DMS153 (cell line): ENCODE results near the gene CMTM4.
"Not testable (repeated sequence)": the region's sequence is repeated elsewhere in the genome, so short reads cannot be mapped to it uniquely, and the experiment has no call there.

Experiments used
- DNase-seq: peaks from one replicate; lab custom pipeline; 2025; lab: John Stamatoyannopoulos, UW

The CMTM4 gene

DNA sequence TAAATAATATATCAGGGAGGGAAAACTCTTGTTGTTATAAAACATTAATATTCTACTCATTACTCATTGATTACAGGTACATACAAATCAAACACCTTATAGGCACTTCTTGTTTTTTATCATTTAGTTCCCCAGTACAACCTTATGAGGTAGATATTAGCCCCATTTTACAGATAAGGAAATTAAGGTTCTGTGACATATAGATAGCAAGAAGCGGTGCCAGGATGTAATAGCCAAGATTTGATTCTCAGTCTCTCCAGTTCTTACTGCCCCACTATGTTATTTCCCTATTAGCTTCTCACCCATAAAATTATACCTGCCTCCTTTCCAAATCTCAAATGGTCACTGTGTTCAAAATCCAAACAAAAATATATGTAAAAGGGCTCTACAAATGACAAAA lies 55.2 kb downstream of the CMTM4 start:
- no peak for DNase-seq

DNA sequence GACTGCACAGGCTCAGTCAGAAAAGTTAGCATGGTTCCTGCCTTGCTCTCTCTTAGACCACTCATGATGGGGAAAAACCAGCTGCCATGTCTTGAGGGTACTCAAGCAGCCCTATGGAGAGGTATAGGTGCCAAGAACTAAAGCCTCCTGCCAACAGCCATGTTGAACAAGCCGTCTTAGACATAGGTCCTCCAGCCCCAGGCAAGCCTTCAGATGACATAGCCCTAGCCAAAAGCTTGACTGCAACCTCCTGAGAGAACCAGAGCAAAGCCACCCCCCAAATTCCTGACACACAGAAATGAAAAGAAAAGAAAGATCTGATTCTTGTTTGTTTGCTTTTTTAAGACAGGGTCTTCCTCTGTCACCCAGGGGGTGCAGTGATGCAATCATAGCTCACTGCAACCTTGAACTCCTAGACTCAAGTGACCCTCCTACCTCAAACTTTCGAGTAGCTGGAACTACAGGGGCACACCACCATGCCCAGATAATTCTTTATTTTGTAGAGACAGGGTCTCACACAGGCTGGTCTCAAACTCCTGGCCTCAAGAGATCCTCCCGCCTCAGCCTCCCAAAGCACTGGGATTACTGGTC lies 55.7 kb downstream of the CMTM4 start:
- DNase-seq = no peak

DNA sequence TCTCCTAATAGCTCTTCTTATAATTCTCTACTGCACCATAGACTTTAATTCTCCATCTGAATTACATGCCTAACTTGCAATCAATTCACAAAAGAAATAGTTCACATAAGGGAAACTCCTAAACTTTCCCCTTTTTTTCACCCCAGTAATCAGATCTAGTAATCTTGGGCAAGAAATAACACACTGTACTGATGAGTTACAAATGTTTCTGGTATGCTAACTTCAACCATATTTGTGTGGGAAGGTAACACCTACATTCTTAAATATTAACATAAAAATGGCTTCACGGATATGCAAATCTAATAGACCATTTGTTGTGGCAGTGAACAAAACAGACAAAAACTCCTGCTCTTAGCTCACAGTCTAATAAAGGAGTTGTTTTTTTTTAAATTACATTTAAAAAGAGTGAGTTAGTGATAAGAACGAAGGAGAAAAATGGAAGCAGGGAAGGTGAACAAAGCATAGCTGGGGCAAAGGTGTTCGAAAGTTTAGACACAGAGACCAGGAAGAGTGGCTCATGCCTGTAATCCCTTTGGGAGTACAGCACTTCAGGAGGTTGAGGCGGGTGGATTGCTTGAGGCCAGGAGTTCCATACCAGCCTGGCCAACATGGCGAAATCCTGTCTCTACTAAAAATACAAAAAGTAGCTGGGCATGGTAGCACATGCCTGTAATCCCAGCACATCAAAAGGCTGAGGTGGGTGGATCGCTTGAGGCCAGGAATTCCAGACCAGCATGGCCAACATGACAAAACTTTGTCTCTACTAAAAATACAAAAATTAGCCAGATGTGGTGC lies 57.3 kb downstream of the CMTM4 start:
- no peak for DNase-seq

DNA sequence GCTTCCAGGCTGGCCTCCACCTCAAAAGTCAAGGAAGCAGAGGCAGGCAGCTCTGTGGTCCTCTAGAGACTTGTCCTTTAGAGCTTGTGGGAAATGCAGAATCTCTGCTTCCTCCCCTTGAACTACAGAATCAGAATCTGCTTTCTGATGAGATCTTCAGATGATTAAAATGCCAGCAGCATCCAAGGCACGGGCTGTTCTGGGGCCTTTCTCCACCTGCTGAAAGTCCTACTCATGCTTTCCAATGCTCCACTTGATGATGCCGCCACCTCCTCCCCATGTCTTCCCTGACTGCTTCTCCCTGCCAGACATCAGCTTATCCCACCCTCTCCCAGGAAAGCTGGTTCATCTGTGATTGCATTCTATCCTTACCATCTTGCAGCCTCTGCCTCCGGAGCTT lies 58.7 kb downstream of the CMTM4 start:
- DNase-seq = no peak

DNA sequence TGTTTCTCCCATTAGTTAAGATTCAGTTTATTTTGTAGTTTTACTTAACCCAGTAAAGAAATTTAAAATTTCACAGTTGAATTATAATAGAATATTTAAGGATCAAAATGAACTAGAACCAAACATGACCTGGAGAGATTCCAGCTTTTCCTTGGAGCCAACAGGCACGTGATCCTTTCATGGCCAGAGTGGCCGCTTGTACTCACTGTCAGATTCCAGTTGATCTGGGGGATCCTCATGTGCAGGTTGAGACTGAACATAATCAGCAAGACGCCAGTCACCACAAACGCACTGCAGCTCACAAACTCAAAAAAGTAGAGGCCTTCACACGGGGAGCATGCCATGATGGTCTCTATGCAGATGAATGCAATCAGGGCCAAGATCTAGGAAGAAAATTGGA lies 60.3 kb downstream of the CMTM4 start:
- DNase-seq = no peak

DNA sequence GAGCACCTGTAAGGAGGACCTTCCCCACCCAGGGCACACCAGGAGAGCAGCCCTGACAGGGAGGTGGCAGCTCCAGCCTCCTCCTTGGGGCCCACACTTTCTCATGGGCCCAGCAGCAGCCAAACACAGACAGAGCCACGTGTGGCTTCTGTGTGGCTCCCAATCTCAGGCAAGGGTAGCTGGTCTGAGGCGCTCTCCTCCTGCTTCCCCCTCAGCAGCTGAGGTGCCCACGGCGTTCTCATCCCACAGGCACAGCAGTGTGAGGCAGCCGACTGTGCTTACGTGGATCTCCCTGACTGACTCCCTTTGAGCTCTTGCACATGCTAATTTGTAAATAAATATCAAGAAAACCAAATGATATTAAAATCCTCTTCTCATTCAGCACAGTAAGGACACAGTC lies 61.1 kb downstream of the CMTM4 start:
- no peak for DNase-seq

DNA sequence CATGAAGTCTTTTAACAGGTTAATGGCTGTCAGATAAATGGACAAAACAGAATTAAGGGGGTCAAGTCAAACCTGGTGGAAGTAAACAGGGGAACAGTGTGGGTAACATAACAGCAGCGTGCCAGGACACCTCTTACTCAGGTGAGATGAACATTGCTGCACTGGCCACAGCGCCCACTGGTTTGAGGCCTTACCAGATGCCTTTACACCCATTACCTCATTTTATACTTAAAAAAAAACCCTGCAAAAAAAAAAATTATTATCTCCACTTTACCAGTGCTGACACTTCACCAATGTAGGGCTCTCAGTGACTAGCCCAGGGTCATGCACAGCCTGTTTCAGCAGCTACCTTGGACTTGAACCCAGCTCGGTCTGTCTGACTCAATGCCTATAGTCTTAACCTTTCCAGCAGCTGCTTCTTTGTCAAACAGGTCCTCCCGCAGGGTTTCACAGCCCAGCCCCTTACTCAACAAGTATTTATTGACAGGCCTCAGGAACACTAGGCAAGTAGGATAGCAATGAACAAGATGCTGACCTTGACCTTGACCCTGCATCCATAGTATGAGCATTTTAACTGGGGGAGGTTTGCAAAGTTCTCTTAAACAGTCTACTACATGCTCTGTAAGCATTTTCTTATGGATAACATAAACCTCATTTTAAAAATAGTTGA lies 61.9 kb downstream of the CMTM4 start:
- no peak for DNase-seq

DNA sequence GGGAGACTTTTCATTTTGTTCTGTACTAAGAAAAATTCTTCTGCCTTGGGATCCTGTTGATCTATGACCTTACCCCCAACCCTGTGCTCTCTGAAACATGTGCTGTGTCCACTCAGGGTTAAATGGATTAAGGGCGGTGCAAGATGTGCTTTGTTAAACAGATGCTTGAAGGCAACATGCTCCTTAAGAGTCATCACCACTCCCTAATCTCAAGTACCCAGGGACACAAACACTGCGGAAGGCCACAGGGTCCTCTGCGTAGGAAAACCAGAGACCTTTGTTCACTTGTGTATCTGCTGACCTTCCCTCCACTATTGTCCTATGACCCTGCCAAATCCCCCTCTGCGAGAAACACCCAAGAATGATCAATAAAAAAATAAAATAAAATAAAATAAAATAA lies 65.0 kb downstream of the CMTM4 start:
- not testable (repeated sequence) for DNase-seq

DNA sequence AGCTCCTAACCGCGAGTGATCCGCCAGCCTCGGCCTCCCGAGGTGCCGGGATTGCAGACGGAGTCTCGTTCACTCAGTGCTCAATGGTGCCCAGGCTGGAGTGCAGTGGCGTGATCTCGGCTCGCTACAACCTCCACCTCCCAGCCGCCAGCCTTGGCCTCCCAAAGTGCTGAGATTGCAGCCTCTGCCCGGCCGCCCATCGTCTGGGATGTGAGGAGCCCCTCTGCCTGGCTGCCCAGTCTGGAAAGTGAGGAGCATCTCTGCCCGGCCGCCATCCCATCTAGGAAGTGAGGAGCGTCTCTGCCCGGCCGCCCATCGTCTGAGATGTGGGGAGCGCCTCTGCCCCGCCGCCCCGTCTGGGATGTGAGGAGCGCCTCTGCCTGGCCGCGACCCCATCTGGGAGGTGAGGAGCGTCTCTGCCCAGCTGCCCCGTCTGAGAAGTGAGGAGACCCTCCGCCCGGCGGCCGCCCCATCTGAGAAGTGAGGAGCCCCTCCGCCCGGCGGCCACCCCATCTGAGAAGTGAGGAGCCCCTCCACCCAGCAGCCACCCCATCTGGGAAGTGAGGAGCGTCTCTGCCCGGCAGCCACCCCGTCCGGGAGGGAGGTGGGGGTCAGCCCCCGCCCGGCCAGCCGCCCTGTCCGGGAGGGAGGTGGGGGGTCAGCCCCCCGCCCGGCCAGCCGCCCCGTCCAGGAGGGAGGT lies 65.8 kb downstream of the CMTM4 start:
- not testable (repeated sequence) for DNase-seq

DNA sequence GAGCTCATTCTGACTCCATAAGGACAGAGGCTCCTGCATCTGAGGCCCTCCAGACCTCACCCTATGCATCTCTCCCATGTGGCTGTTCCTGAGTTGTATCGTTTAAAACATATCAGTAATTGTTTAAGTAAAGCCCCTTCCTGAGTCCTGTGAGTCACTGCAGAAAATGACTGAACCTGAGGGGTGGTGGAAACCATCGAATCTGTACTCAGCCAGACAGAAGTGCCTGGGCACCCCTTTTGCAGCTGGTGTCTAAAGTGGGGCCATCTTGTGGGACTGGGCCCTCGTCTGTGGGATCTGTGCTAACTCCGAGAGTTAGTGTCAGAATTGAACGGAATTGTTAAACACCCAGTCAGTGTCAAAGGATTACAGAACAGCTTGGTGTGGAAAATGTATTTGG lies 66.7 kb downstream of the CMTM4 start:
- DNase-seq = no peak

DNA sequence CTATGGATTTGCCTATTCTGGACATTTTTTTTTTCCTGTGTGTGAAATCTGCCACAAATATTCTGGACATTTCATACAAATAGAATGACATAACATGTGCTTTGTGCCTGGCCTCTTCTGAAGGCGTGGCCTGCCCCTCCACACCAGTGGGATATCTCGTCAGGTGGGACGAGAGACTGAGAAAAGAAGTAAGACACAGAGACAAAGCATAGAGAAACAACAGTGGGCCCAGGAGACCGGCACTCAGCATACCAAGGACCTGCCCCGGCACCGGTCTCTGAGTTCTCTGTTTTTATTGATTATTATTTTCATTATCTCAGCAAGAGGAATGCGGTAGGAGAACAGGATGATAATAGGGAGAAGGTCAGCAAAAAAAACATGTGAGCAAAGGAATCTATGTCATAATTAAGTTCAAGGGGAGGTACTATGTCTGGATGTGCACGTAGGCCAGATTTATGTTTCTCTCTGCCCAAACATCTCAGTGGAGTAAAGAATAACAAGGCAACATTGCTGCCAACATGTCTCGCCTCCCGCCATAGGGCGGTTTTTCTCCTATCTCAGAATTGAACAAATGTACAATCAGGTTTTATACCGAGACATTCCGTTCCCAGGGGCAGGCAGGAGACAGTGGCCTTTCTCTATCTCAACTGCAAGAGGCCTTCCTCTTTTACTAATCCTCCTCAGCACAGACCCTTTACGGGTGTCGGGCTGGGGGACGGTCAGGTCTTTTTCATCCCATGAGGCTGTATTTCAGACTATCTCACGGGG lies 68.7 kb downstream of the CMTM4 start:
- DNase-seq = not testable (repeated sequence)

DNA sequence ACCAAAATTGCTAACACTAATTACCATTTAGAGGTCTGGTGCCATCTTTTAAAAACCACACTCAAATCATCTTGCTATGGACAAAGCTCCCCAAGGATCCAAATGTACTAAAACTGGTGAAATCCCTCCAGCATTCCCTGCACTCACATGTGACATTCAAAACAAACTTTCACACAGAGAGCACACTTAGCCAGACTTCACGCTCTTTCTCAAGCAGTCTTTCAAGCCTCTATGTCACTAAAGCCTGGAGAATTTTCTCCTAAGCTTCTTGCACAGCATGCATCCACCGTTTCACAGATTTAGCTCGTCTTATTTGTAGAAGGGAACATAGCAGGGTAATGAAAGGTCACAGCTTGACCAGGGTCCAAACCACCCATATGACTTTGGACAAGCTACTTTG lies 72.8 kb downstream of the CMTM4 start:
- no peak for DNase-seq

DNA sequence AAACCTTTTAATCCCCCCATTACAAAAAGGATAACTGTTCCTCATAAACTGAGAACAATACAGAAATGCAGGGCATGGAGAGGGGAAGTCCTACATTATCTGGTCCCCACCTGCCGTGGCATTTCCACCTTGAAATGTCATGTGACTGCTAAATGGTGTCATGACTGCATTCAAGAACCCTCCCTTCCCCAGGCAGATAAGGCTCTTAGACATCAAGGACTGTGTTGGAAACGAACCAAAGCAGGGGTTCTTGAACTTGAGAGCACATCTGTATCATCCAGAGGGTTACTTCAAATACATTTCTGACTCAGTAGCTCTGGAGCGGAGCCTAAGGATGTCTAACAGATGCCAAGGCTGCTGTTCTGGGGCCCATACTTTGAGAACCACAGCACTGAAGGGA lies 73.7 kb downstream of the CMTM4 start:
- DNase-seq = no peak

DNA sequence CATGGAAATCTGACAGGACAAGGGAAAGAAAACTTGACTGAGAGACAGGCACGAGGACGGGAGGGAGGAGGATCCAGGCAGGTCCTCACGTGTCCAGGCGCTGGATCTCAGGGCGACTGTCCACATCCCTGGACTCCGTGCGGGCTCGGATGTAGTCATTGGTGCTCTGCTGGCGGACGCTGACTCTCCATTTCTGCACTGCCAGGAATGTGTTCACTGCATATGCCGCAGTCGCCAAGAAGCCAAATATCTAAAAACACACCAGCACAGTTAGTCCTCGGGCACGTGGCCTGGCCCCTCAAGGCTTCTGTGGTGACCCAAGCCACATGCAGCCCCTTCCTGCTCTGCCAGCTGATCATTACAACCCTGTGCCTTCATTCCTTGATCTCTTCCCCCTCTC lies 74.6 kb downstream of the CMTM4 start:
- no peak for DNase-seq

DNA sequence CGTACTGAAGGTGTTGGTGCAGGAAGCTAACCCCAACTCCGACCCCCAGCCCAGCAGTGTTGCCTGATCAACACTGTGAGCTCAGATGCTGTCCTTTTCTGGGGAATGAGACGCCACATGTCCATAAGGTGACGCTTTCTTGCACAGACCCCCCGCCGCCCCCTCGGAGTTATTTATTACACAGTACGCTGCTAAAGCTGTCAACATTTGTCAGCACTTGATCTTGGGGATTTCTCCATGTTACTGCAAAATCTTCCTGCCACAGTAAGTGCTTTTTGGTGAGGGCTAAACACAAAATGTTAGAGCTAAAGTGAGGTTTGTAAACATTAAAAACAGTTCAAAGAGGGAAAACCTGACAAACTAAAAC lies 76.1 kb downstream of the CMTM4 start:
- DNase-seq = no peak

DNA sequence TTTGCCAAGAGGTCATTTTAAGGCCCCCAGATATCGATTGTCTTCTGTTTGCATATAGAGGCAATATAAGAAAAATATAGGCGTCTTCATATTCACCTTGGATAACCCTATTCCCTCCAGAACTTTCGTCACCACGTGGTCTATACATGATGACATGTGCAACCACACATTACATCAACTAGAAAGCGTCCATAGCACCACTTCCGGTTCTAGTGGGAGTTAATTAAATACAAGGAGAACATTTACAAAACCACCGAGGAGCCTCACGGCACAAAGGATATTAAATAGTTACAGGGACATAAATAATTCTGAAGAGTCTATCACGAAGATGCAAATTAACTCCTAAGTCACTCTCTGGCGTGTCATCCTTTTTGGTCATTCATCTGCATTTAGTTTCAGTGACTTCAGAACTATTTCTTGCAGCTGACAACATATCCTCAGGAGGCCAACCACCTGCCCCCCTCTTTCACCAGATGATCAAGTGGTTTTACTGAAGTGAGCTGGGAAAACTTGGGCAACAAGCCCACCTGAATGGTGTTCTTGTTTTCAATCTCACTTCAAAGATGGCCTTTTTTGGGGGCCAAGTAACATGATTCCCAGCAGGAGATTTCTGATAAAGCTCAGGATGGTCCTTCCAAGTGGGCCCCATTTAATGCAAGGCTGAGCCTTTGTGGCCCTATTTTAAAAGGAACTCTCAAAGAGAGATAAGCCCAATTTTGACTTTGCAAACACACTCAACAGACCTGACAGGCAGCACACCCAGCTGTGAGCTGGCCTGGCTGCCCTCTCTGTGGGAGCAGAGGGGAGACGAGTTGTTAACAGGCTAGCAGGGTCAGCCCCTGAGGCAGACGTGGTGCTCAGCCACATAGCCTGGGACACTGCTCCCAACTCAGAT lies 76.8 kb downstream of the CMTM4 start:
- DNase-seq = no peak

DNA sequence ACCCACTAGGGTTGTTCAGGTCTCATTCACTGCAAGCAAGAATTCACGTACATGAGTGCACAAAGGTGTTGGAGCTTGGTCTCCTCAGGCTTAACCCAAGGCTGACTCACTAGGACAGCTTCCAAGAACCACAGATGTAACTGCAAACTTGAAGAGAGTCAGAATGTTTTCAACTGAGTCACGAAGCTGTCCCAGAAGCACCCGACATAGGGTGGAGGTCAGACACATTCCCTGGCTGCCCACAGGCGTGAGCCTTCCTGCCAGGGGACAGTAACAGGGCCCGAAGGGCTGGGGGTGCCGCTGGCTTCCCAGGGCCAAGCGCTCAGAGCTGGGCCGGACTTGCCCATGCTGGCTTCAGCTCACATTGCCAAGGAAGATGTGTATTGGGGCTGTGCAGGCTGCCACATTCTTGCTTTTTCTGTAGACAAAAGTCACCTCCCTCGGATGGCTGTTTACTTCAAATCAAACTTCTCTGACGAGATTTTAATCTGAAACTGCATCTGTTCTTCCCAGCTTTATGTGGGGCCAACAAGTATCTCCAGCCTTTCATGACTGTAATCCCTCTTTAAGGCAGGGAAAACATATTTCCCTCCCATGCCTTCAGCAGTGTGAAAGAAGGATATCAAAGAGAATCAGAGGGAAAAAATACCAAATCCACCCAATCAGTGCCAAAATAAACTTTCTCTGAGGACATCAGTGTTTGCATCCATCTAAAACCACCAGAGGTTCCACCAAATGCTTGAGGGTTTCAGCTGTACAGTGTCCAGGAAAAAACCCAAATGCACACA lies 77.8 kb downstream of the CMTM4 start:
- DNase-seq = no peak

DNA sequence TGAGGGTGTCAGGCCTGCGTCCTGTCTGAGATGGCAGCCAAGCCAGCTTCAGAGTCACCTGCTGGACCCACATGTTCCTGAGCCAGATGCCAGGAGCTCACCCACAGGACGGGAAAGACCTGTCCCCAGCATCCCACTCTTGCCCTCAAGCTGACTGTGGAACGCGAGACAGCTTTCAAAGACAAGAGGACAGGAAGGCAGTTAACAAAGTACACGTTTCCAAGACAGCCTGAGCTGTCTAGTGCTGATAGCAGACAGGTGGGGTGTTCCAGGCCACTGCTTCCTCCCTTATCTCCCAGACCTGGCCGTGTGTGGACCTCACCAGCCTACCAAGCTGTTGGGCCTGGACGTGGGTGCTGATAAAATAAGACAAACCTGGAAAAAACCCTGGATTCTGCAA lies 78.8 kb downstream of the CMTM4 start:
- DNase-seq = no peak

DNA sequence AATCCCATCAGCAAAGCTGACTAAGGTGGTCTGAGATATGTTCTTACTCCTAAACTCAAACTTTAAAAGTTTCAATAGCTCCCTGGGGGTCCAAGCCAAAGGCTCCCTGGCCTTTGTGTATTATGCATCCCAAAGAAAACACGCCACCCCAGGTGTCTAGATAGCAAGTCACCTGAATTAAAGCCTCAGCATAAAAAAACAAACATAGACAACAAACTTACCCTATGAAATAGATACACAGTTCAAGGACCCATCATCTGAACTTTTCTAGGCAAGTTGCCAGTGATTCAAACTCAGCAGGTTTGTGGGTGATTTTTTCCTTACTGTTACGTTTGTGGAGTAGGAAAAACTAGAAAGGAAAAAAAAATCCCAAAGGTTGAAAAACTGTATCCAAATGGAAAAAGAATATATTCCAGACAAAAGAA lies 79.5 kb downstream of the CMTM4 start:
- DNase-seq = no peak

DNA sequence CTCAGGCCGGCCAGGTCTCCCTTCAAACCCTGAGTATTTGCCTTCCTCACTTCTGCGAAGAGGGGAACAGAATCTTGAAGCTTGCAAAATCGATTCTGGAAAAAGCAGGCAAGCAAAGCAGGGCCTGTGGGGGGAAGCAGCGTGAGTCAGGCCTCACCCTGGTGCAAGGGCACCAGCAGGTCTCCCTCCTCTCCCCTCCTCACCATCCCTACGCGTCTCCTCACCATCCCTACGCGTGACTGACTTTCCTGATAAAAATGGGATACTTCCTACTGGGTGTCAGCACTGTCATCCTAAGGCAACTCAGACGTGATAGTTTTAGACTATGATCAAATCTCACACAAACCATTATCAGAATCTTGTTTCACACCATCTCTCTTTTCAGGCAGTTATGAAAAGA lies 80.0 kb downstream of the CMTM4 start:
- no peak for DNase-seq
